Fibroblast of skin of right biceps (primary cell): ENCODE results near the gene PARP15.
A peak's percentile ranks its signal among the peaks of the same experiment; 100 is the strongest.
"Not testable (repeated sequence)": the region's sequence is repeated elsewhere in the genome, so short reads cannot be mapped to it uniquely, and the experiment has no call there.

Source experiments
- DNase-seq: peaks from one replicate; pipeline ENCODE4 v3.0.0-alpha.2; 2013

The PARP15 gene

DNA sequence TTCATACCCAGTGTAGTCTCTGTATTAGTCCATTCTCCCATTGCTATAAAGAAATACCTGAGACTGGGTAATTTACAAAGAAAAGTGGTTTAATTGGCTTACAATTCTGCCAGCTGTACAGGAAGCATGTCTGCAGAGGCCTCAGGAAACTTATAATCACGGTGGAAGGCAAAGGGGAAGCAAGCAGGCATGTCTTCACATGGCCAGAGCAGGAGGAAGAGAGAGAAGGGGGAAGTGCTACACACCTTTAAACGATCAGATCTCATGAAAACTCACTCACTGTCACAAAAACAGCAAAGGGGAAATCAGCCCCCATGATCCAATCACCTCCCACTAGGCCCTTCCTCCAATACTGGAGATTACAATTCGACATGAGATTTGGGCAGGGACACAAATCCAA is 96.9 kb downstream of the PARP15 start:
- no peak for DNase-seq

- peak; percentile 47 for DNase-seq
Measured at GRCh38 chr3:122676759-122677158, 99.3 kb downstream of the PARP15 start.

- no peak for DNase-seq
Measured at GRCh38 chr3:122677216-122677615, 99.8 kb downstream of the PARP15 start.

DNA sequence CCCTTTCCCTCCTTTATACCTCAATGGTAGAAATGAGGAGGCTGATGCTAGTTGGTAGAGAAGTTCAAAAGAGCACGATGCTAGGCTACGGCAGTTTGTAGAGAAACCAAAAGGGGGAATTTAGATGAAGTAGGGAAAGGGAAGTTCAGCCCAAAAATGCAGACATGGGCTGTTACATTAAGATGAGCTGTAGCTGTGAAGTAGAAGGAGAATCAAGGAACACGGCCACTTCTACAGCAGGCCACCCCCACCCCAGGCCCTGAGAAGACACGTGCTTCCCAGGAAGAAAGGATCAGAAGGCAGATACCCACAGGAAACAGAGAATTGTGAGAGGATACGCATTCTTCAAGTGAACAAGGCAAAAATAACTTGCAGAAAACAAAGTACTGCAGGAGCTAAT is 101.1 kb downstream of the PARP15 start:
- no peak for DNase-seq

GRCh38 chr3:122679085-122679881 is 101.8 kb downstream of the PARP15 start:
- DNase-seq: peak; percentile 78

DNA sequence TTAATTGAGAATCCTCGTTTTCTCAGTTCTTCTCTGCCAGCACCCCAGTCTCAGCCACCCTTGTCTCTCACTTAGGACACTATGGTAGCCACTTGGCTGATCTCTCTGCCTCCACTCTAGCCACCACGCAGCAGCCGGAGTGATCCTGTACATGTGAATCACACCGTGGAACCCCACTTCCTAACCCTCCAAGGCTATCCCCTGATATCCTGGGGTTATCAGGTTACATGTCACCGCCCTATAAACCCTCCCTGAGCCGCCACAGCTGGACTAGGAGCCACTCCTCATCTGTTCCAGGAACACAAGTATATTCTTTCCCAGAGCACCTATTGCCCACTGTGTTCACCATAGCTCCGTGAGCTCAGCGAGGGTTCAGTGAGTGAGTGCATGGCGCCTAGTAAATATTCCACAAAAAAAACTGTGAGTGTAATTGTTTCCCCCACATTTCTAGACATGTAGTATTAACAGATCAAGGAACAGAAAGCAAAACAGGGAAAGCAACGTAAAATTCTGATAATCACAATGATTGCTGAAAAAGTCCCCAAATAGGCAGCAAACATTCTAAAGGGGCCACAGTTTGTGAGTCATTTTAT is 102.5 kb downstream of the PARP15 start:
- DNase-seq: no peak

DNA sequence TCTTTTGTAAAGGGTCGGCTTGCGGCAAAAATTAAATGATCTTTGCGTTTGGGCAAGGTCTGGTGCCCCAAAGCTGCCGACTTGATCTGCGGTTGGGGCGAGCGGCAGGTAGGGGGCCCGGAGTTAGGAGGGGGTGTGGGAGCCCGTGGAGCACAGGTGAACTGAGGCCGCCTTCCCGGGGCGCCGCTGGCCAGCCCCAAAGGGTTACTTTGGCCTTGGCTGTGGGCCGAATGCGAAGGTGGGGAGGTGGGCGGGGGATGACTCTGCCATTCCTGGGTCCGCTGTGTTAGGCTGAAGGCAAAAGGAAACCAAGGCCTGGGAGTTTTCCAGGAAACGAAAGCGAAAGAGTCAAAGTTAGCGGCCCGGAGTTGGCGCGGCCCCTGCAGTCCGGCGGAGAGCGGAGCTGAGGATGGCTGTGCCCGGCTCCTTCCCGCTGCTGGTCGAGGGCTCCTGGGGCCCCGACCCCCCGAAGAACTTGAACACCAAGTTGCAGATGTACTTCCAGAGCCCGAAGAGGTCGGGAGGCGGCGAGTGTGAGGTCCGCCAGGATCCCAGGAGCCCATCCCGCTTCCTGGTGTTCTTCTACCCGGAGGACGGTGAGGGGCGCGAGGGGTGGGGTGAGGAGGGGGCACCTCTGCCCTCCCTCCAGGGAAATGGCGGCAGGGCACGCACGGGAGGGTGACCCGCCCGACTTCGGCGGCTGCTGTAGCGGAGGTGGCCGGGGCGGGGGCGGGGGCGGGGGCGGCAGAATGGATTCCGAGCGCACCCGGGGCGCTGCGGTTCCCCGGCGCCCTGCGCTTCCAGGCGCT is 103.2 kb downstream of the PARP15 start, which contains the start of gene PARP14:
TSS of gene PARP14 (plus strand) at position 365 of the 809 bp plus-strand sequence. CDS start at position 410, 45 bp downstream.
- DNase-seq: peak; percentile 69

GRCh38 chr3:122681284-122681973 is 104.0 kb downstream of the PARP15 start:
- DNase-seq: no peak

DNA sequence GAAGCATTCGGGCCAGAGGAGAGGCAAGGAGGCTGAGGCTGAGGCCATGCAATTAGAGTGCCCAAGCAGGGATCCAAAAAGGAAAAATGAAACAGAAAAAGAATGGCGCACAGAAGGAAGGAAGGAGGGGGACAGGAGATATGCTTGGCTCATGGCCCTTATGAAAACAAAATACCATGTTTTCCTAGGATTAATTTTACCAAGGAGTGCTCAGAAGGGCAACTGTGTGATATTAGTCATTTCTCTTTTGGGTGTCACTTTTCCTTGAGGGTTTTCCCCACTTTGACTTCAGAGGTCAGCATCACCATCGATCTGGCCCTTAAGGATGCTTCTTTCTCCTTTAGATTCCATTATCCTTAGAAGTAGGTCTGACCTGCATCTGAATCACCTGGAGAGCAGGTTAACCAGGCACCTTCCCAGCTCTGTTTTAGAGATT is 104.5 kb downstream of the PARP15 start:
- no peak for DNase-seq

- not testable (repeated sequence) for DNase-seq
Measured at GRCh38 chr3:122682778-122683411, 105.4 kb downstream of the PARP15 start.

DNA sequence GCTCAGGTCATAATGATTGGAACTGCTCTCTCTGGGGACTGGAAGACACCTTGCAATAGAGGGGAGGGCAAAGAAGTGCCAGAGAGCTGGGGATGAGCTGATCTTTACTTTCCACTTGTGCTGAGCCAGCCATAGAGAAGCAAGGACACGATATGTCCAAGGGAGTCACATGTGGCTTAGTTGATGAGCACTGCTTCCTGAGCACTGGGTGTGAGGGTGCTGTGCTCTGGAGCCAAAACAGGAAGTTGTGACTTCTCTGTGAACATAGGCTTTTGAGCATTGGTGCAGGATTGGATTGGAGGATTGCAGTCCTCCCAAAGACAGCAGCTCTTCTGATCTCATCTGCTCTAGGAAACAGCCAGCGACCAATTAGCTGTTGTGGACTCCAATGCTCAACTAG is 109.8 kb downstream of the PARP15 start:
- DNase-seq: no peak
